ENCODE data around the gene LRFN3.

The LRFN3 gene

GRCh38 chr19:35991731-35992450 is 55.7 kb downstream of the LRFN3 start:
- TF ChIP-seq CTCF (conservative IDR thresholded peaks at IDR 0.05) = no peak
- no peak overlapping the region for H3K27ac ChIP-seq

GRCh38 chr19:35992907-35993765 is 57.0 kb downstream of the LRFN3 start:
- no peak for TF ChIP-seq CTCF (conservative IDR thresholded peaks at IDR 0.05)

GRCh38 chr19:35993923-35994598 is 57.9 kb downstream of the LRFN3 start:
- TF ChIP-seq CTCF (conservative IDR thresholded peaks at IDR 0.05) = no peak

More at GRCh38 chr19:35992907-35993765, 57.0 kb downstream of the LRFN3 start:
- no peak overlapping the region for H3K27ac ChIP-seq

More at GRCh38 chr19:35993923-35994598, 57.9 kb downstream of the LRFN3 start:
- peak overlapping the region; percentile 90; the same call in 1 of the 2 replicates for H3K27ac ChIP-seq
